G401 (cell line): ENCODE measurements around the gene KAZALD1. TPM values are rescaled to one million over a fixed set of nuclear protein-coding genes. Genes with fewer than 3 reads are reported as not detected.

ENCODE experiments used
- DNase-seq: peaks from one replicate; pipeline ENCODE4 v3.0.0-alpha.2; 2015; ENCODE audit warnings: low spot score
- in situ Hi-C: cut with HindIII; loops from 2 replicates; pipeline ENCODE4 v1.10.0; 2016; ENCODE audit warnings: low sequenced_read_pairs, mixed read lengths
- total RNA-seq: library from RNA; depleted of rRNA; stranded (reverse); fragments of >200 nt; shearing (Covaris generic); gene quantifications from 2 replicates; pipeline ENCODE4 v1.2.3, GENCODE V29; 2014

Gene KAZALD1
- total RNA-seq, 1 experiment from 2014 or later = 105 TPM

- no peak for DNase-seq
- in situ Hi-C loops = no loop called here
These were observed 25.6 kb downstream of the KAZALD1 start for GRCh38 chr10:101087376-101087775.

- no peak for DNase-seq
- in situ Hi-C loops = no loop called here
These were observed 26.2 kb downstream of the KAZALD1 start for GRCh38 chr10:101087965-101088364.

GRCh38 chr10:101089520-101090299, 27.9 kb downstream of the KAZALD1 start:
- in situ Hi-C loops = no loop called here
- DNase-seq = no peak

GRCh38 chr10:101090597-101090996, 28.8 kb downstream of the KAZALD1 start:
- in situ Hi-C loops = no loop called here
- DNase-seq = no peak

- in situ Hi-C loops = no loop called here
- DNase-seq = no peak
These were observed 29.9 kb downstream of the KAZALD1 start for GRCh38 chr10:101091546-101092290.

GRCh38 chr10:101092881-101093354, 31.1 kb downstream of the KAZALD1 start:
- no peak for DNase-seq
- in situ Hi-C loops = no loop called here

- in situ Hi-C loops = no loop called here
- DNase-seq = no peak
These were observed 32.5 kb downstream of the KAZALD1 start for GRCh38 chr10:101094121-101094879.

- DNase-seq = no peak
- in situ Hi-C loops = no loop called here
These were observed 33.2 kb downstream of the KAZALD1 start for GRCh38 chr10:101095004-101095403.

- DNase-seq = peak; percentile 62
- in situ Hi-C loops = no loop called here
These were observed 33.9 kb downstream of the KAZALD1 start for GRCh38 chr10:101095550-101096213.

GRCh38 chr10:101096378-101096777, 34.6 kb downstream of the KAZALD1 start:
- no peak for DNase-seq
- in situ Hi-C loops = no loop called here

- DNase-seq = no peak
- in situ Hi-C loops = no loop called here
These were observed 36.1 kb downstream of the KAZALD1 start for GRCh38 chr10:101097881-101098280.

- no peak for DNase-seq
- in situ Hi-C loops = no loop called here
These were observed 38.1 kb downstream of the KAZALD1 start for GRCh38 chr10:101099901-101100300.

GRCh38 chr10:101101372-101101881, 39.6 kb downstream of the KAZALD1 start:
- in situ Hi-C loops = no loop called here
- DNase-seq = no peak

GRCh38 chr10:101103430-101103829, 41.6 kb downstream of the KAZALD1 start:
- in situ Hi-C loops = no loop called here
- no peak for DNase-seq

- DNase-seq = no peak
- in situ Hi-C loops = no loop called here
These were observed 44.6 kb downstream of the KAZALD1 start for GRCh38 chr10:101106351-101106750.

- in situ Hi-C loops = no loop called here
- no peak for DNase-seq
These were observed 46.0 kb downstream of the KAZALD1 start for GRCh38 chr10:101107771-101108170.

GRCh38 chr10:101110856-101111523, 49.2 kb downstream of the KAZALD1 start:
- in situ Hi-C loops = no loop called here
- no peak for DNase-seq

GRCh38 chr10:101111547-101111946, 49.8 kb downstream of the KAZALD1 start:
- no peak for DNase-seq
- in situ Hi-C loops = no loop called here
